Heart left ventricle (tissue), 16 donors: ENCODE results near the gene PARN. TPM values are rescaled to one million over a fixed set of nuclear protein-coding genes. Genes with fewer than 3 reads are reported as not detected.
"Not testable (repeated sequence)": the region's sequence is repeated elsewhere in the genome, so short reads cannot be mapped to it uniquely, and the experiment has no call there.

Experiments used
- ATAC-seq, 4 donors: fragments of 200-7000 bp; cut with Tn5 transposase; one replicate each; pipeline ENCODE4 v1.9.1; 2020 to 2022; ENCODE audit warnings: moderate library complexity in 4 of 4, mild to moderate bottlenecking in 3 of 4, moderate number of reproducible peaks in 1 of 4
- DNase-seq, 5 donors: peaks; one replicate each; pipeline ENCODE4 v3.0.0-alpha.2; 2020
- H3K27ac ChIP-seq, 12 donors: fragments of 200-600 bp; sonication (generic) in 4 of 12; one replicate each; pipeline versions ENCODE4 v1.5.0 to v1.8.0; 2016 to 2022; ENCODE audit warnings: mild to moderate bottlenecking in 2 of 12
- H3K27me3 ChIP-seq, 9 donors: fragments of 200-600 bp; sonication (generic) in 2 of 9; one replicate each; pipeline versions ENCODE4 v1.5.1 to v1.8.0; 2016 to 2022; ENCODE audit warnings: mild to moderate bottlenecking in 3 of 9
- H3K36me3 ChIP-seq, 9 donors: fragments of 200-600 bp; sonication (generic) in 2 of 9; one replicate each; pipeline versions ENCODE4 v1.5.0 to v1.8.0; 2018 to 2022; ENCODE audit warnings: mild to moderate bottlenecking in 2 of 9
- H3K4me1 ChIP-seq, 12 donors: fragments of 200-600 bp; sonication (generic) in 4 of 12; one replicate each; pipeline versions ENCODE4 v1.5.0 to v1.8.0; 2016 to 2022; ENCODE audit warnings: mild to moderate bottlenecking in 3 of 12
- H3K4me3 ChIP-seq, 12 donors: fragments of 200-600 bp; sonication (generic) in 4 of 12; one replicate each; pipeline versions ENCODE4 v1.5.0 to v1.8.0; 2017 to 2022; ENCODE audit warnings: mild to moderate bottlenecking in 9 of 12, moderate library complexity in 4 of 12
- H3K9me3 ChIP-seq, 12 donors: fragments of 200-600 bp; sonication (generic) in 4 of 12; one replicate each; pipeline versions ENCODE4 v1.5.0 to v1.8.0; 2016 to 2022; ENCODE audit warnings: mild to moderate bottlenecking in 1 of 12
- POLR2A ChIP-seq, 2 donors: fragments of 450-650 bp; IDR thresholded peaks; one replicate each; pipeline ENCODE4 v1.6.1; 2017; ENCODE audit warnings: antibody characterized with exemption in 2 of 2, mild to moderate bottlenecking in 2 of 2, moderate library complexity in 2 of 2
- WGBS, 4 donors: extraction: QIAGEN DNeasy Blood & Tissue Kit in 2 of 4; methylation state at CpG; one replicate each; pipeline versions ENCODE4 v1.1.5 to v1.1.7; 2013 to 2018; 5-methylcytosine and 5-hydroxymethylcytosine counted together
- intact Hi-C, 10 donors: fragments of 100-400 bp; cut with DNase I; formaldehyde crosslinking; loops; one replicate each; pipeline versions ENCODE4 v1.11.1 to v1.14.2; 2022
- polyA plus RNA-seq, 2 donors: library from polyadenylated mRNA; stranded (reverse); fragments of 200-250 nt; gene quantifications; one replicate each; pipeline ENCODE4 v1.2.3, GENCODE V29; 2013
- total RNA-seq, 9 donors: library from RNA; depleted of rRNA in 2 of 9; stranded (reverse); fragments of >200 nt in 2 of 9; fragmentation: NEBNext Ultra II Directional in 3 of 9; extraction: Animal tissue kit (Norgen Biotek cat#: 25700) in 3 of 9; gene quantifications; one replicate each; pipeline versions ENCODE4 v1.1.0 to v1.2.4, GENCODE V29; 2016 to 2023
- TF ChIP-seq, protein P1 (sequence below), 12 donors: fragments of 200-600 bp; sonication (generic) in 4 of 12; IDR thresholded peaks; one replicate each; pipeline versions ENCODE4 v1.5.0 to v1.8.0; 2018 to 2022; ENCODE audit warnings: antibody characterized with exemption in 12 of 12, mild to moderate bottlenecking in 5 of 12
- donor health status: ischemic (EF 13 %, LVEDD 7.1; RV severe dilation, severe dysfunction).
- donor health status: healthy with polysubstance abuse.
- donor health status: DM: no; HTN: yes; CAD: no.
- donor health status: DM: no; HTN: no; CAD: no.
- donor health status: ischemic (EF 25% LVEDD 6.9; RV normal size, moderate dysfunction).
- donor health status: ischemic (EF 25% LVEDD 5.7; RV mildly dilated, moderate dysfunction).
- donor health status: healthy.
- donor health status: DM: yes; HTN: yes; CAD: no.
- donor health status: ischemic (EF 35%, LVEDD 5.7; RV mildly dilated, moderate dysfunction).
- donor health status: nonischemic (EF 11% LVEDD 7.7; RV severe dilation, severe dysfunction).
- donor health status: DM: yes; HTN: yes; CAD: no.
- donor health status: PGD.
- donor health status: ischemic (EF 29% LVEDD 5.4; RV normal size, mild dysfunction).
- donor health status: nonischemic (EF 23%, LVEDD 6.1; RV moderate dilation, normal function).

Gene PARN
- total and polyA plus RNA-seq, 11 donors: 7.7 to 25.9 (median 19.8) TPM

DNA sequence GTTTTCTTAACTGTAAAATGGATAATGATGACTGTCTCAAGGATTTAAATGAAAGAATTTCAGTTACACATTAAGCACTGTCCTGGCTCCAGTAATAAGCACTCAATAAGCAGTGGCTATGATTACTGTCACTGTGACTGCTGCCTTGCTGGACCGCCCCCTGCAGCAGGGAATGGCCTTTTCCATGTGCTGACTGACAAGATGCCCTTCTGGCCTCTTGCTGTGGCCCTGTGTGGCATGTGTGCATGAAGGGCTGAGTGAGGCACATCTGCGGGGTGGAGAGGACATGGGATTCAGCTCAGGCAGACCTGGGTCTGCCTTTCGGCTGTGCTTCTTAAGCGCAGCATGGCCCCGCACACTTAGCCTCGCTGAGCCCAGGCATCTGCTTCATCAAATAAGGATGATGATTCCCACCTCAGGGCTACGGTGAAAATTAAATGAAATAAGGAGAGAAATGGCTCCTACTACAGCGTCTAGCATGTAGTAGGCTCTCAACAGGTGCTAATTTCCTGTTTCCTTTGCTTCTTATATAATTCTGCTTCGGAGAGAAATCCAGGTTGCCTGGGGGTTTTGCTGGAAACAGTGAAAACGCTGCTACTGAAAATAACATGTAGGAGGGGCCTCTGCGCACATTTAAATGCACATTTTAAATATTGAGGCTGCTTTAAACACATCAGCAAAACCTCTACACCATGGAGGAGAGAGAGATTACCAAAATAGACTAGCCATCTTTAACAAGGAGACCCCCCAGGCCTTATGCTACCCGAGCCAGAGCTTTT, 183.9 kb downstream of the PARN start:
- ATAC-seq (peak in 1 of 4 donors; percentile 37), DNase-seq (no peak)
- intact Hi-C loops: no loop called here
- WGBS, 4 donors: 91 to 96% (median 93%) methylated on average over 11 to 12 of the region's 12 CpGs
- Histone ChIP-seq H3K27ac (no peak overlapping the region), H3K4me3 (no peak overlapping the region), H3K4me1 (peaks cover 0 to 16% (median 9%) of the 10 kb centered on the region in 12 donors), H3K9me3 (no peaks in the 10 kb centered on the region), H3K36me3 (peaks cover 0 to 24% (median 13%) of the 10 kb centered on the region in 9 donors), H3K27me3 (no peaks in the 10 kb centered on the region)
- TF ChIP-seq, protein P1, sequence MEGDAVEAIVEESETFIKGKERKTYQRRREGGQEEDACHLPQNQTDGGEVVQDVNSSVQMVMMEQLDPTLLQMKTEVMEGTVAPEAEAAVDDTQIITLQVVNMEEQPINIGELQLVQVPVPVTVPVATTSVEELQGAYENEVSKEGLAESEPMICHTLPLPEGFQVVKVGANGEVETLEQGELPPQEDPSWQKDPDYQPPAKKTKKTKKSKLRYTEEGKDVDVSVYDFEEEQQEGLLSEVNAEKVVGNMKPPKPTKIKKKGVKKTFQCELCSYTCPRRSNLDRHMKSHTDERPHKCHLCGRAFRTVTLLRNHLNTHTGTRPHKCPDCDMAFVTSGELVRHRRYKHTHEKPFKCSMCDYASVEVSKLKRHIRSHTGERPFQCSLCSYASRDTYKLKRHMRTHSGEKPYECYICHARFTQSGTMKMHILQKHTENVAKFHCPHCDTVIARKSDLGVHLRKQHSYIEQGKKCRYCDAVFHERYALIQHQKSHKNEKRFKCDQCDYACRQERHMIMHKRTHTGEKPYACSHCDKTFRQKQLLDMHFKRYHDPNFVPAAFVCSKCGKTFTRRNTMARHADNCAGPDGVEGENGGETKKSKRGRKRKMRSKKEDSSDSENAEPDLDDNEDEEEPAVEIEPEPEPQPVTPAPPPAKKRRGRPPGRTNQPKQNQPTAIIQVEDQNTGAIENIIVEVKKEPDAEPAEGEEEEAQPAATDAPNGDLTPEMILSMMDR (IDR thresholded peaks at IDR 0.05): no peak
- TF ChIP-seq POLR2A (IDR thresholded peaks at IDR 0.05): no peak

GRCh38 chr16:14444979-14445810, 184.9 kb downstream of the PARN start:
- H3K27ac ChIP-seq: no peak overlapping the region
- 93 to 97% (median 94%) methylated on average over 8 of the region's 8 CpGs for WGBS, 4 donors
- H3K9me3 ChIP-seq: no peaks in the 10 kb centered on the region
- no peak overlapping the region for H3K4me3 ChIP-seq
- peaks cover 0 to 24% (median 16%) of the 10 kb centered on the region in 9 donors for H3K36me3 ChIP-seq
- TF ChIP-seq POLR2A (IDR thresholded peaks at IDR 0.05): no peak
- TF ChIP-seq, protein P1 (IDR thresholded peaks at IDR 0.05): no peak
- DNase-seq: no peak
- ATAC-seq: no peak
- intact Hi-C loops: no loop called here
- H3K27me3 ChIP-seq: no peaks in the 10 kb centered on the region
- peaks cover 0 to 8% (median 3%) of the 10 kb centered on the region in 12 donors for H3K4me1 ChIP-seq

DNA sequence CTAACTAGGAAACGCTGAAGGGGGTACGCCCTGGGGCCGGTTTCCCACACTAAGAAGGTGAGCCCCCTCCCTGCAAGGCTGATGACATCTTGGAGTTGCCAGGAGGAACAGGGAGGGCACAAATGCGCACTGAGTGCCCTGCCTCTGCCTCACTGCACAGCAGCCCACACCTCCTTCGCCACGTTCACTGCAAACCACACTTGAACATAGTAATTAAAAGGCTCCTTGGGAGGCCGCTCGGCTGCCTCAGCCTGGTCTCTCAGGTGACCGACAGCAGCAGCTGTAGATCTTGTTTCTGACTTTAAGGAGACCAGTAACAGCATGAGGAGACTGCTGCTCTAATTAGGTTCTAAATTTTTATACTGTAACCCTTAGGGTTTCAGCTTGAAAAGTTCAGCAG, 188.5 kb downstream of the PARN start:
- DNase-seq, H3K9me3 ChIP-seq, H3K27ac ChIP-seq, H3K4me1 ChIP-seq, intact Hi-C loops, H3K4me3 ChIP-seq, ATAC-seq, H3K27me3 ChIP-seq: not testable (repeated sequence)
- H3K36me3 ChIP-seq: peaks cover 0 to 22% (median 15%) of the 10 kb centered on the region in 9 donors
- WGBS, 4 donors: 83 to 85% (median 84%) methylated on average over 9 of the region's 9 CpGs

- Histone ChIP-seq H3K27ac (no peak overlapping the region), H3K27me3 (no peaks in the 10 kb centered on the region), H3K36me3 (peaks cover 0 to 21% (median 5%) of the 10 kb centered on the region in 9 donors), H3K4me1 (no peaks in the 10 kb centered on the region), H3K9me3 (no peaks in the 10 kb centered on the region), H3K4me3 (no peak overlapping the region)
- ATAC-seq (no peak), DNase-seq (no peak)
- intact Hi-C loops: no loop called here
- WGBS, 4 donors: 85 to 93% (median 90%) methylated on average over 1 of the region's 1 CpG
- TF ChIP-seq, protein P1 (IDR thresholded peaks at IDR 0.05): no peak
- no peak for TF ChIP-seq POLR2A (IDR thresholded peaks at IDR 0.05)
Measured at GRCh38 chr16:14438256-14438655, 191.8 kb downstream of the PARN start.
